ENCODE measurements around the gene COX4I1.

Gene COX4I1

DNA sequence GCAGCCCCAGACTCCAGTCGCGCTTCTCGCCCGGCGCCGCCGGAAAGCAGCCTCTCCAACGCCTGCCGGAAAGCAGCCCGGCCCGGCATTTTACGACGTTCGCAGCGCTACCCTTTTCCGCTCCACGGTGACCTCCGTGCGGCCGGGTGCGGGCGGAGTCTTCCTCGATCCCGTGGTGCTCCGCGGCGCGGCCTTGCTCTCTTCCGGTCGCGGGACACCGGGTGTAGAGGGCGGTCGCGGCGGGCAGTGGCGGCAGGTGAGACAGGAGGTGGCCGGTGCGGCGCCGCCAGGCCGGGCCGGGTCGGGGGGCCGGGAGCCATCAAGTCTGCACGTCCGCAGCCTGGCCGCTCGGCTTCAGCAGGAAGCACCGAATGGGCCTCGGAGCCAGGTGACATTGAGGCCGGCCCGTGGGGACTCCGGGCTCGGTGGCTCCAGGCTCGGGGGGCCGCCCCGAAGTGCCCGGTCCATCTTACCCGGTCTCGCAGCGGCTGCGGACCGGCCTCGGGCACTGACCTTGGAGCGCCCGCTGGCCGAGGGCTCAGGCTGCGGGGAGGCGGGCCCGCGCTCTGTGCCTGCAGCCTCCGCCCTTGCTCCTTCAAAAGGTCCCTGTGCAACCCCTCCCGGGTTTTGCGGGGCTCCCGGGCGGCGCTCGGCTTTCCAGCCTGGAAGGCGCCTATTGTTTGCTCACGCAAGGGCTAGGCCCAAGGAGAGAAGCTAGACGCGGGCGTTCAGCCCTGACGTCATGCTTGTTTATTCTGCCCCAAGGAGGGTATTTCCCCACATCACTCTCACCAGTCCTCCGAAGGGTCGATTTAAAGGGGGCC is at the start of gene COX4I1, which contains the start of gene EMC8:
Gene COX4I1, plus strand, starts transcription at position 199 of the 824 bp plus-strand sequence. CDS start 1,511 bp downstream, outside the sequence.
Gene EMC8, minus strand, starts transcription at position 48 of the 824 bp plus-strand sequence. CDS start 249 bp downstream, outside the sequence.
- DNase-seq (ENCODE audit: low read depth in 2 of 2): peak; percentile 84 to 92

GRCh38 chr16:85749771-85750145 is 49.7 kb upstream of the COX4I1 start:
- no peak for DNase-seq (ENCODE audit: low read depth in 2 of 2)

DNA sequence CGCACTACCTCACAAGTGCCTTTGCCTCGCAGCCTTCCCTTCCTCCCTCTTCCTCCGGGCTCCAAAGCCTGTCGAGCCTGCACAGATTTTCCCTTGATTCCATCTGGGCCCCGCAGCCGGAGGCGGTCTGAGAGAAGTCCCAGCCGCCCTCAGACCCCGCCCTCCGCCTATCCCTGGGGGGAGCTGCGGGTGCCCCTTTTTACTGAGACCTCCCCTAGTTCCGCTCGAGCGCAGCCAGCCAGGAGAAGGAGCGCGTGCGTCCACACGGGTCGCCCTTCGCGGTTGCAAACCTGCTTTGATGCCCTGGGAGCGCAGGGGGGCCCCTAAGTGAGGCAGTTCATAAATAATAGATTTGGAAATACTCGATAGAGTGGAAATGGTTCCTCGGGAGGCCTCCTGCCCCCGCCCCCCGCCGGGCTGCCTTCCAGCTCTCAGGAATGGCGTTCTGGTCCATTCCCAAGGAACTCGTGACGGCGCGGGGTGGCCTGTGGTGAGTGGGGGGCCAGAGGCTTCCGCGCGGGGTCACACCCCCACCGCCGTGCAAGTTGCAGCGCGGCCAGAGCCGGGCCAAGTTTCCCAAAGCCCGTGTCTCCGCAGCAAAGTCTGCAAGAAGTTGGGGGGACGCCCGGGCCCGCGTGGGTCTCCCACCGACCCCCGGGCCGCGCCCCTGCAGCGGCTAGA is 49.2 kb upstream of the COX4I1 start:
- DNase-seq (ENCODE audit: low read depth in 2 of 2): no peak

- DNase-seq (ENCODE audit: low read depth in 2 of 2): no peak
These were observed 48.4 kb upstream of the COX4I1 start, which contains the start of gene C16orf74 for GRCh38 chr16:85750827-85751697. Gene C16orf74, minus strand, starts transcription at chr16:85751096. Its CDS starts 15,879 bp downstream, at chr16:85735217.

DNA sequence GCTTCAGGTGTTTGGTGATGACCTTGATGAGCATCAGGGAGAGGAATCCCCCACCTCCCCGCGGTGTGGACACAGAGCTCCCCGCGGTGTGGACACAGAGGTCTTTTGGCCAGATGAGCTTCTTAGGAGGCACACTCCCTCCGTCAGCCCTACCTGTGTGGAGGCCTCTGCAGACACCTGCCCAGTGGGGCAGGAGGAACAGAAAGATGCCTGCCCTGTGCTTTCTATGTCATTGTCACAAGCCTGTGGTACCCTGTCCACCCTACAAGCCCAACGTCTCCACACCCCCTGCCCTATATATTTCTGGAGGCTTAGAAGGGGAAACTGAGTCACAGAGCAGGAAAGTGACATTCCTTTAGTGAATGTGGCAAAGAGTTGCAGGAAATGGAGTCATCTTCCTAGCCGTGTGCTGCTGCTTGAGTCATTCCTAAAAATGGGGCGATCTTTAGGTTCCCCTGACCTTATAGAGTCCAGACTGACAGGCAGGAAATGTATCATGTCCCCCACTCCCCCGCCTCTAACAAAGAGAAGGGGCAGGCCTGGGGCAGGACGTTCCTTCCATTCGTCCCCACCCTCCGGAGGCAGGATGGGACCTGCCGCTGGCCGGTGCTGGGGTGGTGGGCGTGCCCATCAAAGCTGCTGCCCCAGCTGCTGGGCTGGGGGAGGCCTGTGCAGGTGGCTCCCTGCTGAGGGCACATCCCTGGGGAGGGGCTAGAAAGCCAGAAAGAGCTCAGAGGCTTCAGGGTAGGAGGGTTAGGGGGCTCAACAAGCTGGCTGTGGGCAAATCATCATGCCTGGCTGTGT is 47.6 kb upstream of the COX4I1 start:
- DNase-seq (ENCODE audit: low read depth in 2 of 2): no peak

DNA sequence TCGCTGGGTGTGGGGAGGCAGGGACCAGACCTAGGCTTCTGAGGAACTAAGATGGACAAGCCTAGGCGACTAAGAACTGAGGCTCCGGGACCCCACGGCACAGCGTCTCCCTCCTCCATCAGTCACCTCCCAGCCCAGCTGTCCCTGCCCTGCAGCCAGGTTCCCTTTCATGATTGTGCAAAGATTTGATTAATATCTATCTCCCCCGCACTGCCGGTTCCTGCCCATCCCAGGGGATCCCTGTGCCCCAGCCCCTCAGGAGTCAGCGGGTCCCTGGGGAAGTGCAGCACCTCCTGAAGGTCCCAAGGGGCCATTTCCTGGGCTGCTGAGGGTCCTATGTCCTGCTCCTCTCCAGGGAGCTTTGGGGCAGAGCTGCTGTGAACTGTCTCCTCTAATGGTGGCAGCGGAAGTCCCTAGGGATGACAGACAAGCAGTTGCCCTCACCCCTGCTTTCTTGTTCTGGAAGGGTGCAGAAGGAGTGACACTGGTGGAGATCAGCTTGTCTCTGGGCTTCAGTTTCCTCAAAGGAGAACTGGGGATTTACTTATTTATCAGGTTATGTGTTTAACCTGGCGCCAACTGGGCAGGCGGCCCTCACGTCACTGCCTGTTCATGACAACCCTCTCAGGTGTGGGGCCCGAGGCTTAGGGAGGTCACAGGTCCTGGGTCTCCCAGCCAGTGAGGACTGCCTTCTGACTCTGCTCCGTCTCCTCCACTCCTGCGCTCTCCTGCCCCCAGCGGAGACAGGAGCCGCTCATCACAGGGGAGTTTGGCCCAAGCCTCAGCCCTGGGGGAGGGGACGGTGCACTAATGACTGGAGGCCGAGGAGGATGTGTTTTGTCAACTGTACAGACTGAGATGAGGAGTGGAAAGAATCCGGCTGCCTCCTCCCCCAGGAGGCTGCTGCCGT is 46.7 kb upstream of the COX4I1 start:
- no peak for DNase-seq (ENCODE audit: low read depth in 2 of 2)

DNA sequence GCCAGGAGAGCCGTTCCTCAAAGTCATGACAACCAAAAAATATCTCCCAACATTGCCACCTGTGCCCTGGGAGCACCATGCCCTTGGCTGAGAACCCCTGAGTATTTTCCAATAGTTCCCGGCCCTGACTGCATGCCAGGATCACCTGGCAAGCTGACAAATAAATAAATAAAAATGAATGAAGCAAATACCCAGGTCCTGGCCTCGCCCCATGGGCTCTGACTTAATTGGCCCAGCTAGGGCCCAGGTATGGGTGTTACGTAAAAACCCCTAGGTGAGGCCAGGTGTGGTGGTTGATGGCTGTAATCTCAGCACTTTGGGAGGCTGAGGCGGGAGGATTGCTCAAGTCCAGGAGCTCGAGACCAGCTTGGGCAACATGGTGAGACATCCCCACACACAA is 45.9 kb upstream of the COX4I1 start:
- DNase-seq (ENCODE audit: low read depth in 2 of 2): no peak

DNA sequence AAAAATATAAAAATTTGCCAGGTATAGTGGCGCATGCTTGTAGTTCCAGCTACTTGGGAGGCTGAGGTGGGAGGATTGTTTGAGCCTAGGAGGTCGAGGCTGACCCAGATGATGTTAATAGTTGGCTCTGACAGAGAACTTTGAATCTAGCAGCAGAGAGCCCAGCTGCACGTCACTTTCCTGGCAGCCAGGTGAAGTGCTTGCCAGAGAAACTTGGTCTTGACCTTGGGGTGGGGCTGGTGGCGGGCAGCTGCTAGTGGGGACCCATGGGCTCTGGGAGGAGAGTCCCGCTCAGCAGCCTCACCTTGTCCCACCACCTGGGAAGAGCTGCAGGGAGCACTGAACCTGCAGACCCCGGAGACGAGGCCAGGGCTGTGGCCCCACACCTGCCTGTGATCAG is 45.5 kb upstream of the COX4I1 start:
- DNase-seq (ENCODE audit: low read depth in 2 of 2): no peak

DNA sequence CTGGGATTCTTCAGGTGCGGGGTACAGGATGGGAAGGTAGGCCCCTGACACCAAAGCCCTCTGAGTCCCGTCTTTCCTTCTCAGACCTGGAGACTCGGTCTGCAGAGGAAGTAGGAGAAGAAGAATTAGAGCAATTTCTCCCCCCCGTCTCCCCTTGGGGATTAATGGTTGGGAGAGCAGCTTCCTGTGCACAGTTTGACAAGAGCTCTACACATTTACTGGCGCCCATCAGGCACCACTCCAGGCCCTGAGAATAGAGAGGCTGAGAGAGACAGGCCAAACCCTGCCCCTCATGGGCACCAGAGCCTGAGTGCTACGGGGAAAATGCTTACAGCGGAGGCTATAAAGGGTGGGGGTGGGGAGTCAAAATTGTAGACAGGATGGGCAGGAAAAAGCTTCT is 45.1 kb upstream of the COX4I1 start:
- no peak for DNase-seq (ENCODE audit: low read depth in 2 of 2)

- no peak for DNase-seq (ENCODE audit: low read depth in 2 of 2)
These were observed 43.3 kb upstream of the COX4I1 start for GRCh38 chr16:85755929-85756768.

GRCh38 chr16:85757341-85757822 is 42.1 kb upstream of the COX4I1 start:
- no peak for DNase-seq (ENCODE audit: low read depth in 2 of 2)

DNA sequence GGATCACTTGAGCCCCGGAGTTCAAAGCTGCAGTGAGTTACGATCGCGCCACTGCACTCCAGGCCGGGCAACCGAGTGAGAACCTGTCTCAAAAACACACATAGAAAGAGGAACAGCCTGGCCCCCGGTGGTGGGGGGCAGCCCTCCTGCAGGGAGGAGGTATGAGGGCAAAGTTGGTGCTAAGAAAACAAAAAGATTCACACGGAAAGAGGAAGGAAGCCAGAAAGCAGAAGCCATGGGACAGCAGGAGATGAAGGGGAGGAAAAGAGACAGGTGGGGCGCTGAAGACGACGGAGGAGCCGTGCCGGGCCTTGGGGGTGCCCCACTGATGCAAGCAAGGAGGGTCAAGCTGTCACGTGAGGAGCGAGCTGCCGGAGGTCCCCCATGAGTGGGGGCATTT is 40.4 kb upstream of the COX4I1 start:
- no peak for DNase-seq (ENCODE audit: low read depth in 2 of 2)

DNA sequence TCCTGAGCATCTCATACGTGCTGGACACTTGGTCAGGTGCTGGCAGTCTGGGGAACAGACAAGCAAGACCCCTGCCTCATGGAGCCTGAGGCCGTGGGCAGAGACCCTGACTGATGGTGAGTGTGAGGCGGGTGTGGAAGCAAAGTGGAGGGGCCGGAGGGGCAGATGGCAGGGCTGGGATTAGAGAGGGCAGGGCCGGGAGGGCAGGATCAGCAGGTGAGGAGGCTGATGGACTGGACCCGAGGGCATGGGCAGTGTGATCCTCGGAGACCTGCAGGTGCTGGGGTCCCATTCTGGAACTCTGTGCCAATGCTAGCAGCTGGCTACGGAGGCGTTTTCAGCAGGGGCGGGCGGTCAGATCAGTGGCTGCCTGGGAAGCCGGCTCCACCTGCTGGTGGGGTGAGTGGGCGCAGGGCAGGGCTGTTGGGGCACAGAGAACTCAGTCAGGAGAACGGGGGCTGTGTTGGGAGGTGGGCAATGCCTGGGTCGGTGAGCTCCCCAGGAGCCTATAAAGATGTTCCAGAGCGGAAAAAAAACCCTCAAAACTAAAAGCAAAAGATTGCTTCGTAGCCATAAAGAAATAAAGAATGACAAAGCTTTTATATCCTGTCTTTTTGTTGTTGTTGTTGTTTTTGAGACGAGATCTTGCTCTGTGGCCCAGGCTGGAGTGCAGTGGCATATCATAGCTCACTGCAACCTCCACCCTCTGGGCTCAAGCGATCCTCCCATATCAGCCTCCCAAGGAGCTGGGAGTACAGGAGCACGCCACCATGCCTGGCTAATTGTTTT is 39.7 kb upstream of the COX4I1 start:
- no peak for DNase-seq (ENCODE audit: low read depth in 2 of 2)

DNA sequence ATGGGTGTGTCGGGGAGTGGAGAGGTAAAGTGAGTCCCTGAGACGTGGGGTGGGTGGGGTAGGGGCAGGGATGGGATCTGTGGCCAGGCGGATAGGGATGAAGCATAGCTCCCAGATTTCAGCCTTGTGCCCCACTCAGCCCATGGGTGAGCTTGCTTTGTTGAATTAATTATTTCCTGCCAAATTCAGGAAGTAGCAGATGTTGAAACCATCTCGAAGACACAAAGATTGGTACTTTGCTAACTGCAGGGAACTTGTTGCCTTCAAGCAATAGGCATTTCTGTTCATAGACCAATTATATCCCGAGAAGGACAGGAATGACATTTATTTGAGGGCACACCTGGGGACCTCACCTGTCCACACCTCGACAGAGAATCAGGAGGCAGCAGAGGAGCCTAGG is 37.6 kb upstream of the COX4I1 start:
- no peak for DNase-seq (ENCODE audit: low read depth in 2 of 2)

DNA sequence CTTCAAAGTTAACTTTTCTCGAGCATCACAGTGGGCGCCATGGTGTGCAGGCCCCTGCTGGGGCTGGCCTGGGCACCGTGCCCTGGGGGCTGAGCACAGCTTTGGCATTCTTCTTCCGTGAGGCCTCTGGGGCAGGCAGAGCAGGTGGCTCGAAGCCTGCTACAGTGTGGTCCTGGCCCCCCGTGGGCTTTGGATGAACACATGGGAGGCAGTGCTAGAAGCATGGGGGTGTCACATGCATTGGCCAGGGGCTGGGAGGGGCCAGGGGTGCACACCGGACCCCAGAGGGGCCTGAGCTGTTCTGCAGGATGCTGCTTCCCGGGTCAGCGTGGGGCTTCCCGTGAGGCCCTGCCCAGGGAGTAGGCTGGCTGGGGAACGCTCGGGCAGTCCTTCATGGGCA is 36.5 kb upstream of the COX4I1 start:
- DNase-seq (ENCODE audit: low read depth in 2 of 2): no peak

DNA sequence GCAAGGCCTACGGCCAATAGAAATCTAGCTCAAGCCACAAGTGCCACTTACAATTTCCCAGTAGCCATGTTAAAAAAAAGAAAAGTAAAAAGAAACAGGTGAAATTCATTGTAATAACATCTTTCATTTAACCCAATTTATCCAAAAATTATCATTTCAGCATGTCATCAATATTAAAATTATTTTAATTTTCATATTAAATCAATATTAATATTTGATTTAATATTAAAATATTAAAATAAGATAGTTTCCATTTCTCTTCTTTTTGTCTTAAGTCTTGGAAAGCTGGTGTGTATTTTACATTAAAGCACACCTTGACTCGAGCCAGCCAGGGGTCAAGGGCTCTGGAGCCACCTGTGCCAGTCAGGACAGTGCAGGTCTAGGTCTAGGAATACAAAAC is 35.9 kb upstream of the COX4I1 start:
- no peak for DNase-seq (ENCODE audit: low read depth in 2 of 2)

DNA sequence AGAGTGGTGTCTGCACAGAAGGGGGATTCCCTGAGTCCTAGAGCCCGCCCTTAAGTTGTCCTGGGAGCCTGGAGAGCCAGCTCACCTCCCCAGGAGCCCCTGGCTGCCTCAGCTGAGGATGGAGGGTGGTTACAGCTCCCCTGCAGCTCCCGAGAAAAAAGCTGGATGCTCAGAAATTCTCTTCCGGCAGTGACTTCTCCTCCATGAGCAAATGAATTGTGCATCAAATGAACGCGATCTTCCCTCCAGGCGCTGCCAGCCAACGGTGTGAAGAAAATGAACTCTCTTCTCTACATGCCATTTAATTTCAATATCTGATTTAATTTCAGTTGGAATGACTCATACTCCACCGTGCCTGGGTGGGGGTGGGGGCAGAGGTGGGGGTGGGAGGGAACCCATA is 34.3 kb upstream of the COX4I1 start:
- DNase-seq (ENCODE audit: low read depth in 2 of 2): no peak

GRCh38 chr16:85765767-85766166 is 33.7 kb upstream of the COX4I1 start:
- no peak for DNase-seq (ENCODE audit: low read depth in 2 of 2)

Measured in stimulated activated CD8-positive, alpha-beta memory T cell treated with anti-CD3 and anti-CD28 coated beads, Interleukin-7, amount 100 ng/mL, for 4 hours (primary cell).